ENCODE measurements around the gene TRRAP.

GRCh38 chr7:99036546-99037111 lies 158.3 kb downstream of the TRRAP start:
- no peak for TF ChIP-seq TRIM28 (IDR thresholded peaks at IDR 0.05; ENCODE audit: borderline replicate concordance, low read length)
- no peak for TF ChIP-seq ZBTB20 (tag by site-specific recombination; IDR thresholded peaks at IDR 0.05)
- no peak for TF ChIP-seq PATZ1 (tag by site-specific recombination; IDR thresholded peaks at IDR 0.05)
- TF ChIP-seq CTCF (tag by site-specific recombination; IDR thresholded peaks at IDR 0.05) = no peak
- TF ChIP-seq PBX3 (CRISPR knock-in tag; IDR thresholded peaks at IDR 0.05) = no peak
- no peak for TF ChIP-seq ZFP3 (tag by site-specific recombination; IDR thresholded peaks at IDR 0.05; ENCODE audit: low read depth)
- no peak for TF ChIP-seq ZNF501 (tag by site-specific recombination; IDR thresholded peaks at IDR 0.05)
- TF ChIP-seq ZNF449 (tag by site-specific recombination; IDR thresholded peaks at IDR 0.05) = no peak
- TF ChIP-seq ZBTB44 (tag by site-specific recombination; IDR thresholded peaks at IDR 0.05) = no peak
- TF ChIP-seq ZNF707 (tag by site-specific recombination; IDR thresholded peaks at IDR 0.05) = no peak
- no peak for TF ChIP-seq REST (tag by site-specific recombination; IDR thresholded peaks at IDR 0.05)
- TF ChIP-seq ZNF768 (tag by site-specific recombination; IDR thresholded peaks at IDR 0.05) = no peak
- TF ChIP-seq ZNF280D (tag by site-specific recombination; IDR thresholded peaks at IDR 0.05) = no peak
- TF ChIP-seq ZNF274 (IDR thresholded peaks at IDR 0.05; ENCODE audit: low read length) = no peak
- no peak for TF ChIP-seq ZNF274 (tag by site-specific recombination; IDR thresholded peaks at IDR 0.05; ENCODE audit: borderline replicate concordance)

Measured in HEK293 (cell line).